GM18861 (cell line): Measurements from ENCODE around the gene PRDX5.

Experiments
- ATAC-seq: cut with Tn5 transposase; IDR thresholded peaks from one replicate; pipeline ENCODE4 v1.9.1; 2021; ENCODE audit not compliant: unreplicated experiment

PRDX5 gene

DNA sequence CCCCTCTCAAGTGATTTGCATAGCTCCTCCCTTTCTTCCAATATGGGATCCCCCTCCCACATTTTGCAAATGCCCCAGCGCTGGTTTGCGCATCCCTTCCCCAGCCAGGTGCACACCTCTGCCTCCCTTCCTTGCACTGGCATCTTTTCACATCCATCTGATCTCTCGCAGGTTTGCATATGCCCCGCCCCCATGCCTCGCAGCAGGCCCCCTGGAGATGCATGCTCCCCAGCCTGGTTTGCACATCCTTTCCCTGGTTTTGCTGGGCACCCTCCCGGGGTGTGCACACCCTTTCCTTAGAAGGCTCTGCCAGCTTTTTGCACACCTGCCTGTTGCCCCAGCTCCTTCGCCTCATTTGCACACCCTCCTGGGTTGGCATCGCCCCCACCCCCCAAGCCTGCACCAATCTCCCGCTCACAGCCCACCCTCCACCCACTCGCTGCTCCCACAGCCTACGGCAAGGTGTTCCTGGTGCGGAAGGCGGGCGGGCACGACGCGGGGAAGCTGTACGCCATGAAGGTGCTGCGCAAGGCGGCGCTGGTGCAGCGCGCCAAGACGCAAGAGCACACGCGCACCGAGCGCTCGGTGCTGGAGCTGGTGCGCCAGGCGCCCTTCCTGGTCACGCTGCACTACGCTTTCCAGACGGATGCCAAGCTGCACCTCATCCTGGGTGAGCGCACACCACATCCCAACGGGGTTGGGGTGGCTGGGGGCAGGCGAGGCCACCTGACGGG is 42.0 kb downstream of the PRDX5 start:
- ATAC-seq, result no peak

DNA sequence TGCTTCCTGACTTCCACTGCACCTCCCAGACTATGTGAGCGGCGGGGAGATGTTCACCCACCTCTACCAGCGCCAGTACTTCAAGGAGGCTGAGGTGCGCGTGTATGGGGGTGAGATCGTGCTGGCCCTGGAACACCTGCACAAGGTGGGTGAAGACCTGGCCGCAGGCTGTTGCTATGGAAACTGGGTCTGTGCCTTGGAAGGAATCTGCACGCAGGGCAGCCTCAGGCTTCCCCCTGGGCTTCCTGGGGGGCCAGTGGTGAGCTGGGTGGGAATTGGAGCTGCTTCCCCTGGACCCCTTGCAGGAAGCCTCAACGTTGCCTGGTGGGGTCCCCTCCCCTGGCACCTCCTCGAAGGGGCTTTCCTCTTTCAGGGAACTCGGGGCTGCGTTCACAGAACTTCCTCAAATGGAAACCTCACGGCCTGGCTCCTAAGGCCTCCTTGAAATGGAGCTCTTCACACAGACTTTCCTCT is 42.6 kb downstream of the PRDX5 start:
- no peak for ATAC-seq

DNA sequence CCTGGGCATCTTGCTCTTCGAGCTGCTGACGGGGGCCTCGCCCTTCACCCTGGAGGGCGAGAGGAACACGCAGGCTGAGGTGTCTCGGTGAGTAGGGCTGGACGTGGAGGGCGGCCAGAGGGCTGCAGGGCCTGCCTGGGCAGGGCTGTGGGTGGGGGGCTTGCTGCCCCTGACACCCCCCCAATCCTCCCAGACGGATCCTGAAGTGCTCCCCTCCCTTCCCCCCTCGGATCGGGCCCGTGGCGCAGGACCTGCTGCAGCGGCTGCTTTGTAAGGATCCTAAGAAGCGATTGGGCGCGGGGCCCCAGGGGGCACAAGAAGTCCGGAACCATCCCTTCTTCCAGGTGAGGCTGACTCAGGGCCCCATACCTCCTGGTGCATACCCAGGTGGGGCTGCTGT is 43.7 kb downstream of the PRDX5 start:
- no peak for ATAC-seq

DNA sequence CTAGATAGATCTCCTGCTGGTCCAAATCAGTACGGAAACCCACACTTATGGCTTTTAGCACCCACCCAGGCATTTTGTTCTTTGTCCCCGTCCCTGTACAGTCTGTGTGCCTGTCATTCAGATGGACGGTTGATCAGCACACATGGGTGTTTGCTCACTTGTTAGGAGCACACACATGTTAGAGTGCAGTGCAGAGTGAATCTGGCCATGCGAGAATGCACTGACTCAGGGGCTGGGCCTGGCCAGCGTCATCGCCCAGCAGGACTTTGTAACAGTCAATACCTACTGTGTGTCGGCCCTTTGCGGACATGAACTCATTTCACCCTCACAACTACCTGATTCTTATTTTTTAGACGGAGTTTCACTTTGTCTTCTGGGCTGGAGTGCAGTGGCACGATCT is 44.4 kb downstream of the PRDX5 start:
- ATAC-seq, result no peak

DNA sequence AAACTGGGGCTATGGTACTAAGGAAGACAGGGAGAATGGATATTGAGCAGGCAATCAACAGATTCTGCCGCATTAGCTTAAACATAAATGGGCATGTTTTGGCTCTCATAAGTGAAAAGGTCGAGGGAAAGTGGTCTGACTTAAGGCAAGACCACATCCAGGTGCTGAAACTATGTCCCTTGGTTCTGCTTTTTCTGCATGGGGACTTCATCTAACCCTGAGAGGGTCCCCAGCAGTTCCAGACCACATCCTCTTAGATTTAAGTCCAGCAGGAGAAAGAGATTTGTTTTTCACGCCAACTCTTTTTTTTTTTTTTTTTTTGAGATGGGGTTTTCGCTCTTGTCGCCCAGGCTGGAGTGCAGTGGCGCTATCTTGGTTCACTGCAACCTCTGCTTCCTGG is 46.5 kb downstream of the PRDX5 start:
- no peak for ATAC-seq

DNA sequence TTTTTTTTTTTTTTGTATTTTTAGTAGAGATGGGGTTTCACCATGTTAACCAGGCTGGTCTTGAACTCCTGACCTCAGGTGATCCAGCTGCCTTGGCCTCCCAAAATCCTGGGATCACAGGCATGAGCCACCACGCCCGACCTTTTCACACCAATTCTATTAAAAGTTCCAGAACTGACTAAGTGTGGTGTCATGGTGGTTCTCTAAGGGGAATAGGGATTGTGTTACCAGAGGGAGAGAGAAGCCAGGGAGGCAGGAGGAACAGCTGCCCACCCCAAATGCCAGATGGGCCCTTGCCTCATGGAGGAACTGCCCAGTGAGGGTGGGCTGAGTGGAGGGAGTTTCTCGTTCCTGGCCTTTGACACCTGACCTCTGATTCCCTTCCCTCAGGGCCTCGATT is 47.0 kb downstream of the PRDX5 start:
- no peak for ATAC-seq

DNA sequence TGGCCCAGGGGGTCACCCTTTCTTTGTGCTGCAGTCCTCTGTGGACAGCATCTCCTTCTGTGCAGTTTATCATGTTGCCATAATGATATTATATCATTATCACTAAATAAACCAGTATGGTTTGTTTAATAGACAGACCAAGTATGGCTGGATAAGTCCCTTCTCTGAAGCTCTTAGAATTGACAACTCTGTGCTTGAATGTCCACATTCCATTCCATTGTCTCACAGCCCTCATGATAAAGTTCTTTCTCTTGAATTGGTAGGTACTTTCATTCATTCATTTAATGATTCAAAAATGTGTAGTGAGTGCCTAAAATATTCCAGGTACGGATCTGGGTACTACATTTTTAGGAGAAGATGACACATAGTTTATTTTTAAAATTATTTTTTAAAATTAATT is 48.8 kb downstream of the PRDX5 start:
- ATAC-seq, result no peak

DNA sequence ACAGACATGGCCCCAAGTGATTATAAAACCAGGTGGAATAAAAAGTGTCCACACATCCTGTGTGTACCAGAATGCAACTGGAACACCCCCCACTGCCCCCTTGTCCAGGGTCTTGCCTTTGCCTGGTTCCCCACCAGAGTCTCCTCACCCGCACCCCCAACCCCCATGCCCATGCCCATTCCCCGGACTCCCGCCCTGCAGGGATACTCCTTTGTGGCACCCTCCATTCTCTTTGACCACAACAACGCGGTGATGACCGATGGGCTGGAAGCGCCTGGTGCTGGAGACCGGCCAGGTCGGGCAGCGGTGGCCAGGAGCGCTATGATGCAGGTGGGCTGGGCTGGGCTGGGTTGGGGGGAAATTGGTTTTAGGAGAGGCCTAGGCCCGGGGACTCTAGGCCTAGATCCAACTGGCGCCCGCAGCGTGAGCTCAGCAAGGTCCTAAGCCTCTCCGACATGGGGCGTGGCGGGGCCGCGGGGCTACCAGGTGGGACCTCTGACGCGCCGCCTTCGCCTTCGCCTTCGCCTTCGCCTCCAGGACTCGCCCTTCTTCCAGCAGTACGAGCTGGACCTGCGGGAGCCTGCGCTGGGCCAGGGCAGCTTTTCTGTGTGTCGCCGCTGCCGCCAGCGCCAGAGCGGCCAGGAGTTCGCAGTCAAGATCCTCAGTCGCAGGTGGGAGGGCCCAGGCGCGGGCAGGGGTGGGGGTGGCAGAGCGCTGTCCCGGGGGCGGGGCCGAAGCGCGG is 50.2 kb downstream of the PRDX5 start:
- ATAC-seq, result no peak

DNA sequence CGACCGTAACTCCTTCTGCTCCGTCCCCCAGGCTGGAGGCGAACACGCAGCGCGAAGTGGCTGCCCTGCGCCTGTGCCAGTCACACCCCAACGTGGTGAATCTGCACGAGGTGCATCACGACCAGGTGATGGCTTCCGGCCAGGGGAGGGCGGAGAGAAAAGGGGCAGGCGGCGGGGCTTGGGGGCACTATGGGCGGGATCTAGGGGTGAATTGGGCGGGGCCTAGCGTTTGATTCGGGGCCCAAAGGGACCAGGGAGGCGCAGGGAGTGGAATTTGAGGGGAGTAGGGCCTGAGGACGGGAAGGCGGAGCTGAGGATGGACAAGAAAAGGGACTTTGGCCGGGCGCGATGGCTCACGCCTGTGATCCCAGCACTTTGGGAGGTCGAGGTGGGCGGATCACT is 50.8 kb downstream of the PRDX5 start:
- ATAC-seq, result no peak

DNA sequence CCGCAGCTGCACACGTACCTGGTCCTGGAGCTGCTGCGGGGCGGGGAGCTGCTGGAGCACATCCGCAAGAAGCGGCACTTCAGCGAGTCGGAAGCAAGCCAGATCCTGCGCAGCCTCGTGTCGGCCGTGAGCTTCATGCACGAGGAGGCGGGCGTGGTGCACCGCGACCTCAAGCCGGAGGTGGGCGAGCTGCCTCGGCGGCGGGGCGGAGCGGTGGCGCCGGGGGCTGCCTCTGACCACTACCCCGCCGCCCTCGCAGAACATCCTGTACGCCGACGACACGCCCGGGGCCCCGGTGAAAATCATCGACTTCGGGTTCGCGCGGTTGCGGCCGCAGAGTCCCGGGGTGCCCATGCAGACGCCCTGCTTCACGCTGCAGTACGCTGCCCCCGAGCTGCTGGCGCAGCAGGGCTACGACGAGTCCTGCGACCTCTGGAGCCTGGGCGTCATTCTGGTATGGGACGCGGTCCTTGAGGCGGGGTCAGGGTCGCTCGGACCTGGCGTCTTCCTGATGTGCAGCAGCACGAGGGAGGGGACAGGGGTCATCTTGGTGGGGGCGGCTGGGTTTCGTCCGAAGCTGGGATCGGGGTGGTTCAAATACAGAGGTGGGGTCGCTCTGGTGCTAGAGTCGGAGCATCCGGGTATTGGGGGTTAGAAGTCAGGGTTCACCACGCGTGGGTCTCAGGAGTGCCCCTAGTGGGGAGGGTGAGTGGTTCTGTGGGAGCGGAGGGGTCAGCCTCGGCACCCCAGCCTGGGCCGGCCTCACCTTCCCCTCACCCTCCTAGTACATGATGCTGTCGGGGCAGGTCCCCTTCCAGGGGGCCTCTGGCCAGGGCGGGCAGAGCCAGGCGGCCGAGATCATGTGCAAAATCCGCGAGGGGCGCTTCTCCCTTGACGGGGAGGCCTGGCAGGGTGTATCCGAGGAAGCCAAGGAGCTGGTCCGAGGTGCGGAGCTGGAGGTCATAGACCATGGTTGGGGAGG is 51.8 kb downstream of the PRDX5 start:
- no peak for ATAC-seq

DNA sequence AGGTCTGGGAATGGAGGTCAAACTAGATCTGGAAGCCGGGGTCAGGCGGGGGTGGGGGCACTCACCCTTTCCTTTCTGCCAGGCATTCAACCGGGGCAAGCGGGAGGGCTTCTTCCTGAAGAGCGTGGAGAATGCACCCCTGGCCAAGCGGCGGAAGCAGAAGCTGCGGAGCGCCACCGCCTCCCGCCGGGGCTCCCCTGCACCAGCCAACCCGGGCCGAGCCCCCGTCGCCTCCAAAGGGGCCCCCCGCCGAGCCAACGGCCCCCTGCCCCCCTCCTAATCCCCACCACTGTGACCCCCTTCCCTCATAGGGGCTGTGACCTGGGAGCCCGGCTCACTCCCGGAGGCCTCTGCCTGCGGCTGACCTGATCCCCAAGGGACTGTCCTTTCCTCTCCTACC is 53.3 kb downstream of the PRDX5 start:
- no peak for ATAC-seq
